K562 (cell line): ENCODE measurements around the gene DYNLT4. TPM values are rescaled to one million over a fixed set of nuclear protein-coding genes. Genes with fewer than 3 reads are reported as not detected.
A peak's percentile ranks its signal among the peaks of the same experiment; 100 is the strongest.

Experiments
- ETV5 ChIP-seq: sonication (generic); formaldehyde crosslinking; IDR thresholded peaks from 2 replicates; pipeline ENCODE4 v1.4.0; 2020; ENCODE audit warnings: low read depth, mild to moderate bottlenecking, missing genetic modification reagents
- HIVEP1 ChIP-seq: fragments of 250-450 bp; sonication (Bioruptor Pico); IDR thresholded peaks from 2 replicates; pipeline ENCODE4 v1.4.0; 2020; ENCODE audit warnings: mild to moderate bottlenecking
- KAT7 ChIP-seq: sonication (generic); formaldehyde crosslinking; IDR thresholded peaks from 2 replicates; pipeline ENCODE4 v1.8.0; 2022; ENCODE audit warnings: missing genetic modification reagents, mild to moderate bottlenecking, borderline replicate concordance
- L3MBTL2 ChIP-seq: fragments of 450-650 bp; IDR thresholded peaks from 2 replicates; pipeline ENCODE4 v1.6.1; 2016; ENCODE audit warnings: mild to moderate bottlenecking, moderate library complexity
- NBN ChIP-seq: fragments of 450-650 bp; IDR thresholded peaks from 2 replicates; pipeline ENCODE4 v1.6.1; 2016; ENCODE audit warnings: low read depth, mild to moderate bottlenecking
- NFIX ChIP-seq: fragments of 250-450 bp; sonication (Bioruptor Pico); IDR thresholded peaks from 2 replicates; pipeline ENCODE4 v1.4.0; 2020; ENCODE audit warnings: low read depth, mild to moderate bottlenecking, moderate library complexity
- NFXL1 ChIP-seq: fragments of 450-650 bp; formaldehyde crosslinking; IDR thresholded peaks from 2 replicates; pipeline ENCODE4 v1.4.0; 2021; ENCODE audit warnings: mild to moderate bottlenecking
- PHF8 ChIP-seq: fragments of 200-600 bp; sonication (generic); IDR thresholded peaks from 2 replicates; pipeline ENCODE4 v1.6.1; 2012; ENCODE audit warnings: mixed run types, mild to moderate bottlenecking, inconsistent platforms, low read length, moderate library complexity, borderline replicate concordance
- PKNOX1 ChIP-seq: fragments of 450-650 bp; IDR thresholded peaks from 2 replicates; pipeline ENCODE4 v1.6.1; 2016
- POLR3A ChIP-seq: IDR thresholded peaks from 2 replicates; pipeline ENCODE4 v1.6.1; 2011; ENCODE audit warnings: borderline replicate concordance, mild to moderate bottlenecking, moderate library complexity; ENCODE audit not compliant: insufficient read length, insufficient read depth; ENCODE audit errors: extremely low read depth
- RBM34 ChIP-seq: fragments of 200-400 bp; formaldehyde crosslinking; IDR thresholded peaks from 2 replicates; pipeline ENCODE4 v1.6.1; 2018; ENCODE audit warnings: low read length, borderline replicate concordance; ENCODE audit not compliant: insufficient read depth
- RHOXF2B ChIP-seq: fragments of 250-450 bp; sonication (Bioruptor Pico); conservative IDR thresholded peaks from 2 replicates; pipeline ENCODE4 v1.5.1; 2021
- SRSF3 ChIP-seq: fragments of 200-400 bp; formaldehyde crosslinking; IDR thresholded peaks from 2 replicates; pipeline ENCODE4 v1.6.1; 2016; ENCODE audit warnings: mild to moderate bottlenecking, low read length, moderate library complexity; ENCODE audit not compliant: insufficient read depth
- SRSF9 ChIP-seq: fragments of 200-400 bp; formaldehyde crosslinking; IDR thresholded peaks from 2 replicates; pipeline ENCODE4 v1.6.1; 2017; ENCODE audit warnings: low read depth, low read length, borderline replicate concordance
- TCF7 ChIP-seq: sonication (generic); IDR thresholded peaks from 2 replicates; pipeline ENCODE4 v1.6.1; 2016; ENCODE audit warnings: antibody characterized with exemption, borderline replicate concordance
- THRAP3 ChIP-seq: fragments of 450-650 bp; IDR thresholded peaks from 2 replicates; pipeline ENCODE4 v1.6.1; 2016; ENCODE audit warnings: mild to moderate bottlenecking, inconsistent platforms, borderline replicate concordance
- ZBTB8A ChIP-seq: fragments of 450-650 bp; IDR thresholded peaks from 2 replicates; pipeline ENCODE4 v1.6.1; 2018; ENCODE audit warnings: mild to moderate bottlenecking, moderate library complexity; ENCODE audit not compliant: partially characterized antibody
- ZNF280A ChIP-seq: fragments of 450-650 bp; IDR thresholded peaks from 2 replicates; pipeline ENCODE4 v1.6.1; 2018; ENCODE audit warnings: mild to moderate bottlenecking, low read depth; ENCODE audit not compliant: partially characterized antibody
- ZNF717 ChIP-seq: fragments of 250-450 bp; sonication (Bioruptor Pico); IDR thresholded peaks from 2 replicates; pipeline ENCODE4 v1.5.0; 2021
- ZNF780A ChIP-seq: fragments of 250-450 bp; sonication (Bioruptor Pico); IDR thresholded peaks from 2 replicates; pipeline ENCODE4 v1.5.0; 2021; ENCODE audit warnings: mild to moderate bottlenecking
- polyA plus RNA-seq, 8 experiments: library from polyadenylated mRNA; depleted of rRNA in 4 of 8; stranded (reverse) in 5 of 8; unstranded in 3 of 8; fragments of >200 nt; fragmentation: Nextera tagmentation in 2 of 8; fragmentation: Illumina TruSeq in 1 of 8; extraction: Ambion mirVana in 2 of 8; extraction: Trizol in 1 of 8; gene quantifications; 2 replicates each; pipeline versions ENCODE4 v1.2.1 to v1.2.3, GENCODE V29; 2011 to 2014; ENCODE audit warnings: inconsistent platforms in 1 of 8, missing spikeins in 1 of 8
- total RNA-seq, 7 experiments: library from RNA; depleted of rRNA in 6 of 7; stranded (reverse); fragments of >200 nt in 6 of 7; fragmentation: Illumina TruSeq in 2 of 7; extraction: Trizol in 2 of 7; gene quantifications; 2 replicates each; pipeline versions ENCODE4 v1.2.1 to v1.2.3, GENCODE V29; 2011 to 2021; ENCODE audit warnings: low replicate concordance in 1 of 7
- TF ChIP-seq, protein P1 (sequence below): fragments of 200-800 bp; sonication (Bioruptor generic); IDR thresholded peaks from 2 replicates; pipeline ENCODE4 v1.6.1; 2017; ENCODE audit warnings: missing genetic modification characterization, missing compliant biosample characterization
- TF ChIP-seq, protein P2 (sequence below): sonication (generic); formaldehyde crosslinking; IDR thresholded peaks from 2 replicates; pipeline ENCODE4 v1.8.0; 2022; ENCODE audit warnings: mild to moderate bottlenecking, missing genetic modification reagents
- TF ChIP-seq, protein P3 (sequence below): fragments of 250-450 bp; sonication (Bioruptor Pico); IDR thresholded peaks from 2 replicates; pipeline ENCODE4 v1.8.0; 2021; ENCODE audit warnings: borderline replicate concordance, mild to moderate bottlenecking, moderate library complexity; ENCODE audit not compliant: poor library complexity, severe bottlenecking

Gene DYNLT4
- total and polyA plus RNA-seq, 9 of the 15 experiments (the other 6 are each of a cell fraction or from before 2014, with no cell fraction given) = 0.29 to 0.73 TPM; not detected in 7

GRCh38 chr1:44842862-44843655, 35.9 kb upstream of the DYNLT4 start, which contains the start of gene PTCH2 (continued):
- peak; percentile 10; the same call in 1 of the 2 replicates for TF ChIP-seq HIVEP1 (CRISPR knock-in tag)
- no peak for TF ChIP-seq ZNF717 (CRISPR knock-in tag)
- TF ChIP-seq RHOXF2B = no peak
- no peak for TF ChIP-seq SRSF3
- TF ChIP-seq POLR3A = no peak
- no peak for TF ChIP-seq TCF7
- TF ChIP-seq SRSF9 = no peak
- TF ChIP-seq NFIX (CRISPR knock-in tag) = no peak
- TF ChIP-seq PKNOX1 = peak; percentile 84
- TF ChIP-seq, protein P1, sequence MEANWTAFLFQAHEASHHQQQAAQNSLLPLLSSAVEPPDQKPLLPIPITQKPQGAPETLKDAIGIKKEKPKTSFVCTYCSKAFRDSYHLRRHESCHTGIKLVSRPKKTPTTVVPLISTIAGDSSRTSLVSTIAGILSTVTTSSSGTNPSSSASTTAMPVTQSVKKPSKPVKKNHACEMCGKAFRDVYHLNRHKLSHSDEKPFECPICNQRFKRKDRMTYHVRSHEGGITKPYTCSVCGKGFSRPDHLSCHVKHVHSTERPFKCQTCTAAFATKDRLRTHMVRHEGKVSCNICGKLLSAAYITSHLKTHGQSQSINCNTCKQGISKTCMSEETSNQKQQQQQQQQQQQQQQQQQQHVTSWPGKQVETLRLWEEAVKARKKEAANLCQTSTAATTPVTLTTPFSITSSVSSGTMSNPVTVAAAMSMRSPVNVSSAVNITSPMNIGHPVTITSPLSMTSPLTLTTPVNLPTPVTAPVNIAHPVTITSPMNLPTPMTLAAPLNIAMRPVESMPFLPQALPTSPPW (CRISPR knock-in tag) = peak; percentile 69
- TF ChIP-seq, protein P2, sequence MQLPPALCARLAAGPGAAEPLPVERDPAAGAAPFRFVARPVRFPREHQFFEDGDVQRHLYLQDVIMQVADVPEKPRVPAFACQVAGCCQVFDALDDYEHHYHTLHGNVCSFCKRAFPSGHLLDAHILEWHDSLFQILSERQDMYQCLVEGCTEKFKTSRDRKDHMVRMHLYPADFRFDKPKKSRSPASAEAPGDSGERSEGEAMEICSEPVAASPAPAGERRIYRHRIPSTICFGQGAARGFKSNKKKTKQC (CRISPR knock-in tag) = no peak
- TF ChIP-seq, protein P3, sequence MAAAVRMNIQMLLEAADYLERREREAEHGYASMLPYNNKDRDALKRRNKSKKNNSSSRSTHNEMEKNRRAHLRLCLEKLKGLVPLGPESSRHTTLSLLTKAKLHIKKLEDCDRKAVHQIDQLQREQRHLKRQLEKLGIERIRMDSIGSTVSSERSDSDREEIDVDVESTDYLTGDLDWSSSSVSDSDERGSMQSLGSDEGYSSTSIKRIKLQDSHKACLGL (CRISPR knock-in tag) = no peak
- no peak for TF ChIP-seq THRAP3
- TF ChIP-seq L3MBTL2 = 0 out of 2 replicates have a peak, but pooled peaks have one; percentile 59
- peak; percentile 49; the same call in 1 of the 2 replicates for TF ChIP-seq PHF8
- TF ChIP-seq ZBTB8A = no peak
- peak; percentile 96; the same call in 1 of the 2 replicates for TF ChIP-seq RBM34
- no peak for TF ChIP-seq NFXL1 (CRISPR knock-in tag)
- no peak for TF ChIP-seq ZNF280A
- TF ChIP-seq NBN = no peak
- no peak for TF ChIP-seq KAT7
- no peak for TF ChIP-seq ZNF780A (CRISPR knock-in tag)
- TF ChIP-seq ETV5 (CRISPR knock-in tag) = no peak
